GM13977 (cell line): ENCODE data around the gene TMEM200C.

ENCODE experiments used
- DNase-seq: peaks from one replicate; pipeline ENCODE4 v3.0.0; 2012; ENCODE audit warnings: low spot score
- in situ Hi-C: fragments of 300-500 bp; cut with MboI; formaldehyde crosslinking; loops from one replicate; pipeline ENCODE4 v1.12.0; 2022; ENCODE audit warnings: low sequenced_read_pairs, low pct_unique_long_range_greater_than_20kb, mixed read lengths, inconsistent platforms; ENCODE audit not compliant: unreplicated experiment
- TF ChIP-seq, protein P1 (sequence below): IDR thresholded peaks from 2 replicates; pipeline ENCODE4 v1.5.1; 2012; ENCODE audit warnings: mild to moderate bottlenecking, control low read depth; ENCODE audit not compliant: insufficient read depth; ENCODE audit errors: extremely low read depth, missing control alignments

TMEM200C gene

DNA sequence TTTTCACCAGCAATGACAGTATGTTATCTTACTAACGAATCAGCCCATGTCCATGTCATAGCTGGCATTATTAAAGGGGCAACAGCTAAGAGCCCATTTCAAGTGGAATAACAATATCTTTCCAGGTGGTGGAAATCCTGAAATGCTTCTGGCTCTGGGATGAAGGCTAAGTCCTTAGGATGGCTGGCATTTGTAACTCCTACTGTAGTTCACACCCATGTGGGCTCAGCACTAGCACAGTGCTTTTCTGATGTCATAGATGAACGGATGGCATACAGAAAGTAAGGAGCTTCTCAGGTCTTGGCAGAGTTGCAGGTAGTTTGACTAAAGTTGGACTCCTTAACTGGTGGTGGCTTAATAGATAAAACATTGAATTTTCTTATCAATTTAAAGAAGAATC is 10.0 kb downstream of the TMEM200C start:
- DNase-seq, result no peak
- in situ Hi-C loops, result loop anchor here (25.0 kb wide), 1 partner anchor 627 kb away; no protein-coding TSS in a partner anchor

DNA sequence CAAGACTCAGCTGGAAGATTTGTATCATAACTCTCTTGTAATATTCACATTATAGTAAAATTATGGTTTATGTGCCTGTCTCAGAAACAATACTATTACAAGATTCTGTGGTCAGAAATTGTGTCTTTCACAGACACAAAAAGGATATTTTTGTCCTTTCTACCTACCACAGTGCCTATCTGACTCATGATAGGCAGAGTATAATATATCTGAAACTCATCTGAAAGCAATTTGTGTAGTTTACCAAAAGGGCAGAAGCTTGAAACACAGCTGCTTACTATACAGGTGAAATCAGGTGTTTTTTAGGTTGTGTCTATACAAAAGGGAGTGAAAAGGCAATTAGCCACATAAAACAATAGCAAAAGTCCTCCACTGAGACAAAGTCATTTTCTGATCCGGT is 10.9 kb downstream of the TMEM200C start:
- in situ Hi-C loops, result loop anchor here (25.0 kb wide), 1 partner anchor 628 kb away; no protein-coding TSS in a partner anchor
- no peak for DNase-seq
- TF ChIP-seq, protein P1, sequence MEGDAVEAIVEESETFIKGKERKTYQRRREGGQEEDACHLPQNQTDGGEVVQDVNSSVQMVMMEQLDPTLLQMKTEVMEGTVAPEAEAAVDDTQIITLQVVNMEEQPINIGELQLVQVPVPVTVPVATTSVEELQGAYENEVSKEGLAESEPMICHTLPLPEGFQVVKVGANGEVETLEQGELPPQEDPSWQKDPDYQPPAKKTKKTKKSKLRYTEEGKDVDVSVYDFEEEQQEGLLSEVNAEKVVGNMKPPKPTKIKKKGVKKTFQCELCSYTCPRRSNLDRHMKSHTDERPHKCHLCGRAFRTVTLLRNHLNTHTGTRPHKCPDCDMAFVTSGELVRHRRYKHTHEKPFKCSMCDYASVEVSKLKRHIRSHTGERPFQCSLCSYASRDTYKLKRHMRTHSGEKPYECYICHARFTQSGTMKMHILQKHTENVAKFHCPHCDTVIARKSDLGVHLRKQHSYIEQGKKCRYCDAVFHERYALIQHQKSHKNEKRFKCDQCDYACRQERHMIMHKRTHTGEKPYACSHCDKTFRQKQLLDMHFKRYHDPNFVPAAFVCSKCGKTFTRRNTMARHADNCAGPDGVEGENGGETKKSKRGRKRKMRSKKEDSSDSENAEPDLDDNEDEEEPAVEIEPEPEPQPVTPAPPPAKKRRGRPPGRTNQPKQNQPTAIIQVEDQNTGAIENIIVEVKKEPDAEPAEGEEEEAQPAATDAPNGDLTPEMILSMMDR, result no peak

More for the DNA sequence above, 10.0 kb downstream of the TMEM200C start:
- TF ChIP-seq, protein P1, result no peak

DNA sequence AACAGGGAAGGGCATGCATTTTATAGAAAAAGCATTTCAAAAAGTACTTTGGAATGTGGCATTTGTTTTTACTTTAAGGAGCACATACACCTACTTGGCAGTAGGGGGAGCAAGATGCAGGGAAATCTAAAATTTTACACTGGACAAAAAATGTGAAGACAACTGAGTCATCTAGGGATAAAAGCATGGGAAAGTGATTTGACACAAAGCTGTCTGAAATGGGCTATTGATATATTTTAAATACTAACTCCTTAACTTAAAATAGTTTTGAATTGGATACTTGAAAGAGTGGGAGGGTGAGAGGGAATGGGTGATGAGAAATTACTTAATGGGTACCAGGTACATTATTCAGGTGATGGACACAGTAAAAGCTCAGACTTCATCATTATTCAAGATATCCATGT is 15.8 kb downstream of the TMEM200C start:
- DNase-seq, result no peak
- in situ Hi-C loops, result loop anchor here (25.0 kb wide), 1 partner anchor 633 kb away; no protein-coding TSS in a partner anchor
- TF ChIP-seq, protein P1, result peak; percentile 73

DNA sequence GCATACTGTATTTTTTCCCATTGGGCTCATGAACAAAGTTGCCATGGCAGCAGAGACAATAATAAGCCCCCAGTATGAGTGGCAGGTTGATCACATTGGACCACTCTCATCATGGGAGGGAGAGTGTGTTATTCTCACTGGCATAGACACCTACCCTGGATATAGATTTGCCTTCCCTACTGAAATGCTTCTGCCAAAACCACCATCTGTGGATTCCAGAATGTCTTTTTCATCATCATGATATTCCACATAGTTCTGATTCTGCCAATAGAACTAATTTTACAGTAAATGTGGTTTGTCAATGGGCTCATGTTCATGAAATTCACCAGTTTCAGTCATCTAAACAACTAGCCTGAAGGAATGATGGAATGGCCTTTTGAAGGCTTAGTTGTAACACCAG is 18.4 kb downstream of the TMEM200C start:
- TF ChIP-seq, protein P1, result no peak
- DNase-seq, result no peak
- in situ Hi-C loops, result loop anchor here (25.0 kb wide), 1 partner anchor 635 kb away; no protein-coding TSS in a partner anchor

DNA sequence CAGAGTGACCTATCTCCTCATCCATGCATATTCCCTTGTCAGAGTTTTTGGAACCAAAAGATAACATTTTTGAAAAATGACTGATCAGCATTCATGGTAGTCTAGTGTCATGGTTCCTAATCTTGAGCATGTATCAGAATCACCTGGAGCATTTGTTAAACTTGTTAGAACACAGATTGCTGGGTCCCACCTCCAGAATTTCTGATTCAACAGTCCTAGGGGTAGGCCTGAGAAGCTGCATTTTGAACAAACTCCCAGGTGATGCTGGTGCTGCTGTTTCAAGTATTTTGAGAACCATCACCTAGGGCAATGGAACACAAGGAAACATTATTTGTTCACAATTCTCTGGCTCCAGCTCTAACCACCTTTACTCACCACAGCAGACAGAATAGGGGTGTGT is 21.0 kb downstream of the TMEM200C start:
- TF ChIP-seq, protein P1, result no peak
- DNase-seq, result no peak
- in situ Hi-C loops, result no loop called here

DNA sequence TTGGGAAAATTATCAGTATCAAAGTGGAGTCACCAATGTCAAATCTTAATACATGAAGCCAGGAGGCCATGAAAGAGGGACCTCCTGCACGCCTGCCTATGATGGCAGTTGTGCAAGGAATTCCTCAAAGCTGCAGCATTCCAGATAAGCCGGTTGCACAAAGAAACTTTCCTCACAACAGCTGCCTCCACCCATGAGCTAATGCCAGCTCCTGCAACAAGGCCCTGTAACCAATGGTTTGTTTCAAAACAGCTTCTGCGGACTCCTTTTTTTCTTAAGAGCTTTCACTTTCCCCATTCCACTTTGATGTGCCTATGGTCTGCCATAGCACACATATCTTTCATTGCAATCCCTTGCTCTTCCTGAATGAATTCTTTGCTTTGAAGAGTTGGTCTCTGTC is 22.4 kb downstream of the TMEM200C start:
- TF ChIP-seq, protein P1, result no peak
- DNase-seq, result no peak
- in situ Hi-C loops, result no loop called here
